Mammary epithelial cell (primary cell): Measurements from ENCODE around the gene HRH2.

ENCODE experiments used
- EZH2 ChIP-seq: IDR thresholded peaks from 2 replicates; pipeline ENCODE4 v1.6.1; 2012; ENCODE audit warnings: low read length, inconsistent platforms, borderline replicate concordance
- TF ChIP-seq, protein P1 (sequence below), 2 donors: IDR thresholded peaks in 1 of 2; conservative IDR thresholded peaks in 1 of 2; 2 replicates each; pipeline ENCODE4 v1.5.1; 2011 to 2012; ENCODE audit warnings: inconsistent platforms in 2 of 2, low read length in 2 of 2, mild to moderate bottlenecking in 2 of 2, control low read depth in 1 of 2, low read depth in 1 of 2; ENCODE audit not compliant: insufficient read depth in 1 of 2; ENCODE audit errors: extremely low read depth in 1 of 2

DNA sequence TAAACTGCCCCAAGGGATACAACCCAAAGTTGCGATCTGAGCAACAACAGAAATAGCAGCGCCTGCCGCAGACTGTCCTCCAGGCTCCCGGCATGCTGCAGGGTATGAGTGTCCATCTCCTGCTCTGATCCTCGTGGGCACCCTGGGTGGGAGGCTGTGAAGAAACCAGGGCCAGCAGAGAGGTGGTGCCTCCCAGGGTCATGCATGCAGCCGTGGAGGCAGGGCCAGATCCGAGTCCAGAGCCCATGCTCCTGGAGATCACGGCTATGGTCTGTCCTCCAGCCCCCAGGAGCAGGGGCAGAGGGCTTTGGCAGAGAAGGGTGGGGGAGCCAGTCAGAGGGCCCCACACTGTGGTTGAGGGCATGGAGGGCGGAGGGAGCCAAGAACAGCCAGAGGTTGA lies 29.0 kb downstream of the HRH2 start:
- TF ChIP-seq EZH2: no peak
- TF ChIP-seq, protein P1, sequence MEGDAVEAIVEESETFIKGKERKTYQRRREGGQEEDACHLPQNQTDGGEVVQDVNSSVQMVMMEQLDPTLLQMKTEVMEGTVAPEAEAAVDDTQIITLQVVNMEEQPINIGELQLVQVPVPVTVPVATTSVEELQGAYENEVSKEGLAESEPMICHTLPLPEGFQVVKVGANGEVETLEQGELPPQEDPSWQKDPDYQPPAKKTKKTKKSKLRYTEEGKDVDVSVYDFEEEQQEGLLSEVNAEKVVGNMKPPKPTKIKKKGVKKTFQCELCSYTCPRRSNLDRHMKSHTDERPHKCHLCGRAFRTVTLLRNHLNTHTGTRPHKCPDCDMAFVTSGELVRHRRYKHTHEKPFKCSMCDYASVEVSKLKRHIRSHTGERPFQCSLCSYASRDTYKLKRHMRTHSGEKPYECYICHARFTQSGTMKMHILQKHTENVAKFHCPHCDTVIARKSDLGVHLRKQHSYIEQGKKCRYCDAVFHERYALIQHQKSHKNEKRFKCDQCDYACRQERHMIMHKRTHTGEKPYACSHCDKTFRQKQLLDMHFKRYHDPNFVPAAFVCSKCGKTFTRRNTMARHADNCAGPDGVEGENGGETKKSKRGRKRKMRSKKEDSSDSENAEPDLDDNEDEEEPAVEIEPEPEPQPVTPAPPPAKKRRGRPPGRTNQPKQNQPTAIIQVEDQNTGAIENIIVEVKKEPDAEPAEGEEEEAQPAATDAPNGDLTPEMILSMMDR (conservative IDR thresholded peaks at IDR 0.05 in 1 of 2, IDR thresholded peaks at IDR 0.05 in 1 of 2; ENCODE audit: extremely low read depth in 1 of 2, insufficient read depth in 1 of 2, low read depth in 1 of 2, low read length in 2 of 2): no peak
